ENCODE results near the gene AFAP1L1. TPM values are rescaled to one million over a fixed set of nuclear protein-coding genes. Genes with fewer than 3 reads are reported as not detected.

Gene AFAP1L1
- total and polyA plus RNA-seq, 9 of the 15 experiments (the other 6 are each of a cell fraction or from before 2014, with no cell fraction given) = 0.01 to 0.12 (median 0.03) TPM; not detected in 4

DNA sequence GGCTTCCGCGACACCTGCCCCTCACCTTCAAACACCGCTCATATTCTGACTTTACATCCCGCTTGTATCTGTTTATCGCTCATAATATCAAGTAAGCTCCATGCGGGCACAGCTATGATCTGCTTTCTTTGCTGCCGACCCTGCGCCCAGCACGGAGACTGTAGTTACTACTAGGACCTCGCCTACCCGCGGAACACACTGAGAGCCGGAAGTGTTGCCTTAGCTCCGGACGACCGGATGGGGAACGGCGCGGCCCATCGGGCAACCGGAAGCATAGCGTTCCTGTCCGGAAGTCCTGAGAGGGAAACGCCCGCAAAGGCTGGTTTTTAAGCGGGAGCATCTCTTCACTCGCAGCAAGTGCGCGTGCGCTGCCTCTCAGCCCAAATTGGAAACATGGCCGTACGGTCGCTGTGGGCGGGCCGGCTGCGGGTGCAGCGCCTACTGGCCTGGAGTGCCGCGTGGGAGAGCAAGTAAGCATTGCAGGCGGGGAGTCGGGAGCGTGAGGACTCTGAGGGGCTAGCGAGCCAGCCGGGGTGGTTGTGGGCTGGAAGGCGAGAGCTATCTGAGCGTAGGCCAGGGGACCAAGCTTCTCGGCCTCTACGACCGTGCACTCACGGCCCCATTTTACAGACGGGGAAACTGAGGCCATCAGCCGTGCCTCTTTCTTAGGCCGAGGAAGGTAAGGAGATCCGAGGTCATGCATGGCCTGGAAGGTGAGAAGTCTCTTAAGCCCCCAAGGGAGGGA is 73.7 kb downstream of the AFAP1L1 start, which contains the start of gene GRPEL2 (continued):
- no peak for TF ChIP-seq TGIF2 (CRISPR knock-in tag; IDR thresholded peaks at IDR 0.05)
- TF ChIP-seq EWSR1 (IDR thresholded peaks at IDR 0.05; ENCODE audit: borderline replicate concordance, low read depth, partially characterized antibody) = no peak
- TF ChIP-seq CTBP1 (IDR thresholded peaks at IDR 0.05; ENCODE audit: borderline replicate concordance) = peak; percentile 90
- no peak for TF ChIP-seq ZNF212 (CRISPR knock-in tag; IDR thresholded peaks at IDR 0.05)
- TF ChIP-seq ZMIZ1 (IDR thresholded peaks at IDR 0.05; ENCODE audit: low read depth in 2 of 2, low read length in 2 of 2) = 0 out of 4 replicates have a peak, but pooled peaks of 1 of the 2 experiments have one; percentile 56
- peak in 1 of 2 experiments; percentile 85; a peak in 2 of 3 replicates for TF ChIP-seq CBX3 (IDR thresholded peaks at IDR 0.05; ENCODE audit: borderline replicate concordance in 1 of 2, low read length in 2 of 2)
- TF ChIP-seq PTBP1 (IDR thresholded peaks at IDR 0.05; ENCODE audit: low read depth, low read length) = peak; percentile 80; the same call in 1 of the 2 replicates
- TF ChIP-seq POLR2A (conservative IDR thresholded peaks at IDR 0.05) = peak; percentile 96
- peak; percentile 60; the same call in 1 of the 2 replicates for TF ChIP-seq HBP1 (CRISPR knock-in tag; IDR thresholded peaks at IDR 0.05)
- no peak for TF ChIP-seq FOXA1 (IDR thresholded peaks at IDR 0.05; ENCODE audit: borderline replicate concordance)
- TF ChIP-seq, protein P1, sequence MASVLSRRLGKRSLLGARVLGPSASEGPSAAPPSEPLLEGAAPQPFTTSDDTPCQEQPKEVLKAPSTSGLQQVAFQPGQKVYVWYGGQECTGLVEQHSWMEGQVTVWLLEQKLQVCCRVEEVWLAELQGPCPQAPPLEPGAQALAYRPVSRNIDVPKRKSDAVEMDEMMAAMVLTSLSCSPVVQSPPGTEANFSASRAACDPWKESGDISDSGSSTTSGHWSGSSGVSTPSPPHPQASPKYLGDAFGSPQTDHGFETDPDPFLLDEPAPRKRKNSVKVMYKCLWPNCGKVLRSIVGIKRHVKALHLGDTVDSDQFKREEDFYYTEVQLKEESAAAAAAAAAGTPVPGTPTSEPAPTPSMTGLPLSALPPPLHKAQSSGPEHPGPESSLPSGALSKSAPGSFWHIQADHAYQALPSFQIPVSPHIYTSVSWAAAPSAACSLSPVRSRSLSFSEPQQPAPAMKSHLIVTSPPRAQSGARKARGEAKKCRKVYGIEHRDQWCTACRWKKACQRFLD (CRISPR knock-in tag; IDR thresholded peaks at IDR 0.05) = no peak
- peak; percentile 91 for TF ChIP-seq NFRKB (IDR thresholded peaks at IDR 0.05; ENCODE audit: low read depth)
- TF ChIP-seq TOE1 (IDR thresholded peaks at IDR 0.05; ENCODE audit: borderline replicate concordance) = peak; percentile 22; the same call in 1 of the 2 replicates
- peak; percentile 78; the same call in 1 of the 2 replicates for TF ChIP-seq TOE1 (CRISPR knock-in tag; IDR thresholded peaks at IDR 0.05; ENCODE audit: borderline replicate concordance, low read depth)
- peak; percentile 59 for TF ChIP-seq RB1 (IDR thresholded peaks at IDR 0.05; ENCODE audit: low read depth)
- TF ChIP-seq MTA2 (IDR thresholded peaks at IDR 0.05; ENCODE audit: low read depth) = no peak
- TF ChIP-seq ZNF695 (CRISPR knock-in tag; IDR thresholded peaks at IDR 0.05) = no peak
- TF ChIP-seq E2F8 (IDR thresholded peaks at IDR 0.05; ENCODE audit: low read depth, partially characterized antibody) = peak; percentile 96
- TF ChIP-seq MCM3 (IDR thresholded peaks at IDR 0.05) = no peak
- no peak for TF ChIP-seq DACH1 (IDR thresholded peaks at IDR 0.05; ENCODE audit: partially characterized antibody)

Measured in K562 (cell line).